ENCODE data around the gene MAFG. TPM values are rescaled to one million over a fixed set of nuclear protein-coding genes. Genes with fewer than 3 reads are reported as not detected.

Gene MAFG
- total RNA-seq, 1 experiment from 2014 or later: 29.8 TPM

- TF ChIP-seq TEAD4 (CRISPR knock-in tag; IDR thresholded peaks at IDR 0.05) (no peak), SMAD3 (CRISPR knock-in tag; IDR thresholded peaks at IDR 0.05; ENCODE audit: borderline replicate concordance) (no peak), MAX (CRISPR knock-in tag; IDR thresholded peaks at IDR 0.05) (no peak), ATF1 (CRISPR knock-in tag; IDR thresholded peaks at IDR 0.05) (no peak), CREM (CRISPR knock-in tag; IDR thresholded peaks at IDR 0.05) (no peak), FOXP1 (CRISPR knock-in tag; IDR thresholded peaks at IDR 0.05; ENCODE audit: borderline replicate concordance) (no peak), E2F1 (CRISPR knock-in tag; IDR thresholded peaks at IDR 0.05) (no peak)
- CTCF ChIA-PET: interaction anchor here (1.8 kb wide), 1 partner anchor 21 kb away, joined by 16 read pairs; no protein-coding TSS in a partner anchor
- H3K4me3 Mint-ChIP-seq: peak overlapping the region; percentile 88
- POLR2A ChIA-PET: interaction anchor here (0.9 kb wide), 1 partner anchor 16 kb away, joined by 3 read pairs; no protein-coding TSS in a partner anchor
- peak overlapping the region; percentile 82 for H3K27ac Mint-ChIP-seq
- no peak for ATAC-seq
- H3K4me1 Mint-ChIP-seq: peaks cover 11% of the 10 kb centered on the region
- H3K9me3 Mint-ChIP-seq: no peaks in the 10 kb centered on the region
- no peak for DNase-seq (ENCODE audit: low spot score)
- H3K27me3 Mint-ChIP-seq (ENCODE audit: low read depth): no peaks in the 10 kb centered on the region
- peaks cover 40% of the 10 kb centered on the region for H3K36me3 Mint-ChIP-seq
Observed at GRCh38 chr17:81890447-81891302, 36.9 kb downstream of the MAFG start.

- POLR2A ChIA-PET: no interaction called here
Observed at GRCh38 chr17:81889602-81890001, 37.9 kb downstream of the MAFG start.

More at GRCh38 chr17:81889602-81890001, 37.9 kb downstream of the MAFG start:
- H3K9me3 Mint-ChIP-seq: no peaks in the 10 kb centered on the region
- H3K27me3 Mint-ChIP-seq (ENCODE audit: low read depth): no peaks in the 10 kb centered on the region
- H3K4me1 Mint-ChIP-seq: peaks cover 11% of the 10 kb centered on the region
- no peak for TF ChIP-seq SMAD3 (CRISPR knock-in tag; IDR thresholded peaks at IDR 0.05; ENCODE audit: borderline replicate concordance)
- no peak for TF ChIP-seq AFF4 (CRISPR knock-in tag; IDR thresholded peaks at IDR 0.05; ENCODE audit: borderline replicate concordance)
- no peak for TF ChIP-seq ATF3 (CRISPR knock-in tag; conservative IDR thresholded peaks at IDR 0.05)
- TF ChIP-seq CTCF (IDR thresholded peaks at IDR 0.05): no peak
- peak overlapping the region; percentile 88 for H3K4me3 Mint-ChIP-seq
- CTCF ChIA-PET: no interaction called here
- no peak for ATAC-seq
- H3K27ac Mint-ChIP-seq: peak overlapping the region; percentile 82
- peaks cover 45% of the 10 kb centered on the region for H3K36me3 Mint-ChIP-seq
- DNase-seq (ENCODE audit: low spot score): no peak

All from WTC11 (cell line).